OCI-M1 (cell line): ENCODE results near the gene DCK.
"Not testable (repeated sequence)": the region's sequence is repeated elsewhere in the genome, so short reads cannot be mapped to it uniquely, and the experiment has no call there.

Experiments used
- DNase-seq: peaks from one replicate; lab custom pipeline; 2025; lab: John Stamatoyannopoulos, UW

Gene DCK

GRCh38 chr4:70993181-70994068 lies at the start of gene DCK:
TSS of gene DCK (plus strand) at chr4:70993649. CDS start at chr4:70993836, 187 bp downstream.
- peak; percentile 95 for DNase-seq

GRCh38 chr4:70945046-70945445 lies 48.4 kb upstream of the DCK start:
- peak; percentile 83 for DNase-seq

GRCh38 chr4:70945452-70946055 lies 47.9 kb upstream of the DCK start:
- DNase-seq, result no peak

- no peak for DNase-seq
These were observed 46.5 kb upstream of the DCK start for GRCh38 chr4:70946939-70947338.

- DNase-seq, result peak; percentile 15
These were observed 44.7 kb upstream of the DCK start for GRCh38 chr4:70948665-70949260.

- DNase-seq, result peak; percentile 26
These were observed 39.4 kb upstream of the DCK start for GRCh38 chr4:70954032-70954431.

- DNase-seq, result no peak
These were observed 36.8 kb upstream of the DCK start for GRCh38 chr4:70956549-70957210.

- no peak for DNase-seq
These were observed 34.8 kb upstream of the DCK start for GRCh38 chr4:70958681-70959080.

GRCh38 chr4:70969076-70969475 lies 24.4 kb upstream of the DCK start:
- no peak for DNase-seq

- DNase-seq, result no peak
These were observed 17.2 kb upstream of the DCK start for GRCh38 chr4:70976252-70976651.

GRCh38 chr4:70979445-70980008 lies 13.9 kb upstream of the DCK start:
- DNase-seq, result peak; percentile 76

GRCh38 chr4:70980196-70980595 lies 13.3 kb upstream of the DCK start:
- no peak for DNase-seq

- DNase-seq, result peak; percentile 12
These were observed 9.3 kb upstream of the DCK start for GRCh38 chr4:70984106-70984505.

GRCh38 chr4:70984589-70984988 lies 8.9 kb upstream of the DCK start:
- no peak for DNase-seq

GRCh38 chr4:70991596-70991995 lies 1.9 kb upstream of the DCK start:
- DNase-seq, result peak; percentile 31

- DNase-seq, result peak; percentile 60
These were observed 1.0 kb upstream of the DCK start for GRCh38 chr4:70992391-70992881.

GRCh38 chr4:70994069-70994366 lies 569 bp downstream of the DCK start:
- DNase-seq, result peak; percentile 70

GRCh38 chr4:70994387-70995099 lies 1.1 kb downstream of the DCK start:
- DNase-seq, result peak; percentile 78

- peak; percentile 74 for DNase-seq
These were observed 2.5 kb downstream of the DCK start for GRCh38 chr4:70996018-70996360.

- peak; percentile 71 for DNase-seq
These were observed 3.6 kb downstream of the DCK start for GRCh38 chr4:70997036-70997435.

GRCh38 chr4:70997546-70997945 lies 4.1 kb downstream of the DCK start:
- DNase-seq, result peak; percentile 58

GRCh38 chr4:70999639-71000038 lies 6.2 kb downstream of the DCK start:
- DNase-seq, result not testable (repeated sequence)
